Fibroblast of skin of left quadriceps (primary cell): ENCODE measurements around the gene IGF1R.

Experiments
- DNase-seq, 2 experiments: peaks; one replicate each; pipeline ENCODE4 v3.0.0-alpha.2; 2013; ENCODE audit warnings: low read depth in 2 of 2

The IGF1R gene

GRCh38 chr15:98905963-98906711 lies 257.8 kb downstream of the IGF1R start:
- DNase-seq, result no peak

GRCh38 chr15:98906712-98907083 lies 258.4 kb downstream of the IGF1R start:
- no peak for DNase-seq

GRCh38 chr15:98907927-98908471 lies 259.7 kb downstream of the IGF1R start:
- no peak for DNase-seq

- DNase-seq, result no peak
Observed at GRCh38 chr15:98909968-98910885, 261.9 kb downstream of the IGF1R start.

GRCh38 chr15:98914626-98915025 lies 266.3 kb downstream of the IGF1R start:
- peak; percentile 36 to 38 for DNase-seq

GRCh38 chr15:98916826-98917225 lies 268.5 kb downstream of the IGF1R start:
- no peak for DNase-seq

GRCh38 chr15:98917417-98917816 lies 269.1 kb downstream of the IGF1R start:
- no peak for DNase-seq

- DNase-seq, result no peak
Observed at GRCh38 chr15:98920091-98920880, 271.9 kb downstream of the IGF1R start.

- DNase-seq, result no peak
Observed at GRCh38 chr15:98923171-98923570, 274.8 kb downstream of the IGF1R start.

GRCh38 chr15:98923579-98923978 lies 275.2 kb downstream of the IGF1R start:
- no peak for DNase-seq

- no peak for DNase-seq
Observed at GRCh38 chr15:98924401-98925049, 276.2 kb downstream of the IGF1R start.

- no peak for DNase-seq
Observed at GRCh38 chr15:98926236-98926635, 277.9 kb downstream of the IGF1R start.

GRCh38 chr15:98927022-98927421 lies 278.7 kb downstream of the IGF1R start:
- DNase-seq, result no peak

GRCh38 chr15:98927996-98928395 lies 279.7 kb downstream of the IGF1R start:
- no peak for DNase-seq

GRCh38 chr15:98930576-98930975 lies 282.2 kb downstream of the IGF1R start:
- no peak for DNase-seq

- no peak for DNase-seq
Observed at GRCh38 chr15:98931004-98931403, 282.7 kb downstream of the IGF1R start.

- DNase-seq, result no peak
Observed at GRCh38 chr15:98933406-98933805, 285.1 kb downstream of the IGF1R start.

- no peak for DNase-seq
Observed at GRCh38 chr15:98935736-98936135, 287.4 kb downstream of the IGF1R start.

- DNase-seq, result no peak
Observed at GRCh38 chr15:98937413-98938104, 289.2 kb downstream of the IGF1R start.

- no peak for DNase-seq
Observed at GRCh38 chr15:98938105-98938417, 289.7 kb downstream of the IGF1R start.

GRCh38 chr15:98938799-98939198 lies 290.5 kb downstream of the IGF1R start:
- no peak for DNase-seq
